ENCODE results near the gene RPL29.

The RPL29 gene

GRCh38 chr3:52026041-52026440 is 30.3 kb upstream of the RPL29 start:
- no peak for DNase-seq

GRCh38 chr3:52025453-52025852 is 29.8 kb upstream of the RPL29 start:
- no peak for DNase-seq

- no peak for DNase-seq
Measured at GRCh38 chr3:52024765-52025452, 29.2 kb upstream of the RPL29 start.

GRCh38 chr3:52023860-52024764 is 28.4 kb upstream of the RPL29 start:
- DNase-seq: no peak

- DNase-seq: no peak
Measured at GRCh38 chr3:52023101-52023770, 27.5 kb upstream of the RPL29 start.

- peak in 12 of 56 donors; percentile 12 to 74 (median 43) for DNase-seq
Measured at GRCh38 chr3:52022323-52023100, 26.8 kb upstream of the RPL29 start.

GRCh38 chr3:52021489-52022268 is 26.0 kb upstream of the RPL29 start:
- peak in 3 of 56 donors; percentile 25 to 65 (median 31) for DNase-seq

- DNase-seq: no peak
Measured at GRCh38 chr3:52020796-52021195, 25.1 kb upstream of the RPL29 start.

GRCh38 chr3:52019352-52020080 is 23.8 kb upstream of the RPL29 start:
- DNase-seq: peak in 3 of 56 donors; percentile 18 to 40 (median 35)

GRCh38 chr3:52018319-52019000 is 22.8 kb upstream of the RPL29 start:
- no peak for DNase-seq

GRCh38 chr3:52017586-52017985 is 21.9 kb upstream of the RPL29 start:
- peak in 3 of 56 donors; percentile 22 to 31 (median 22) for DNase-seq

GRCh38 chr3:52015438-52016228 is 19.9 kb upstream of the RPL29 start:
- DNase-seq: no peak

GRCh38 chr3:52014613-52015012 is 18.9 kb upstream of the RPL29 start:
- DNase-seq: peak in 7 of 56 donors; percentile 12 to 40 (median 27)

GRCh38 chr3:52013802-52014598 is 18.3 kb upstream of the RPL29 start:
- no peak for DNase-seq

- DNase-seq: no peak
Measured at GRCh38 chr3:52012699-52013098, 17.0 kb upstream of the RPL29 start.

- no peak for DNase-seq
Measured at GRCh38 chr3:52010431-52010830, 14.7 kb upstream of the RPL29 start.

- DNase-seq: peak in 8 of 56 donors; percentile 10 to 46 (median 33)
Measured at GRCh38 chr3:52007291-52007690, 11.6 kb upstream of the RPL29 start.
